Left lung (tissue), 10 donors: ENCODE results near the gene SPPL2B. TPM values are rescaled to one million over a fixed set of nuclear protein-coding genes. Genes with fewer than 3 reads are reported as not detected.
"Not testable (repeated sequence)": the region's sequence is repeated elsewhere in the genome, so short reads cannot be mapped to it uniquely, and the experiment has no call there.

Experiments
- ATAC-seq: fragments of 200-7000 bp; cut with Tn5 transposase; one replicate; pipeline ENCODE4 v1.9.1; 2020; ENCODE audit warnings: moderate library complexity
- DNase-seq, 4 donors: peaks; one replicate each; pipeline ENCODE4 v3.0.0-alpha.2; 2013 to 2020
- H3K27ac ChIP-seq, 2 donors: fragments of 200-600 bp; sonication (generic) in 1 of 2; one replicate each; pipeline versions ENCODE4 v1.5.0 to v1.8.0; 2020 to 2021
- H3K27me3 ChIP-seq, 2 donors: fragments of 200-600 bp; sonication (generic) in 1 of 2; one replicate each; pipeline versions ENCODE4 v1.5.0 to v1.8.0; 2020 to 2021
- H3K36me3 ChIP-seq, 2 donors: fragments of 200-600 bp; sonication (generic) in 1 of 2; one replicate each; pipeline versions ENCODE4 v1.5.0 to v1.8.0; 2020 to 2021
- H3K4me1 ChIP-seq, 2 donors: fragments of 200-600 bp; one replicate each; pipeline ENCODE4 v1.8.0; 2021
- H3K4me3 ChIP-seq, 2 donors: fragments of 200-600 bp; sonication (generic) in 1 of 2; one replicate each; pipeline versions ENCODE4 v1.5.0 to v1.8.0; 2020 to 2021; ENCODE audit warnings: mild to moderate bottlenecking in 1 of 2
- H3K9me3 ChIP-seq, 2 donors: fragments of 200-600 bp; sonication (generic) in 1 of 2; one replicate each; pipeline versions ENCODE4 v1.5.0 to v1.8.0; 2020 to 2021
- CTCF ChIP-seq, 2 donors: fragments of 200-600 bp; sonication (generic) in 1 of 2; IDR thresholded peaks; one replicate each; pipeline versions ENCODE4 v1.5.0 to v1.8.0; 2021; ENCODE audit warnings: antibody characterized with exemption in 2 of 2
- intact Hi-C, 2 donors: fragments of 100-400 bp; cut with DNase I; formaldehyde crosslinking; loops; one replicate each; pipeline versions ENCODE4 v1.11.2 to v1.14.2; 2022
- polyA plus RNA-seq, 6 donors: library from polyadenylated mRNA; unstranded; fragments of 120-200 nt; gene quantifications; one replicate each; pipeline ENCODE4 v1.2.1, GENCODE V29; 2013; ENCODE audit not compliant: insufficient read length in 6 of 6
- total RNA-seq, 2 donors: library from RNA; stranded (reverse); fragmentation: NEBNext Ultra II Directional; extraction: Animal tissue kit (Norgen Biotek cat#: 25700); gene quantifications; one replicate each; pipeline ENCODE4 v1.2.1, GENCODE V29; 2021
- donor health status: DM: no; HTN: yes; CAD: no.
- donor health status: DM: no; HTN: no; CAD: no.

Gene SPPL2B
- total and polyA plus RNA-seq, 8 donors = 47.5 to 106 (median 69.7) TPM

- intact Hi-C loops = no loop called here
- peak; percentile 90 for ATAC-seq
- peak; percentile 66 to 76 for TF ChIP-seq CTCF (IDR thresholded peaks at IDR 0.05)
- Histone ChIP-seq H3K9me3 (no peaks in the 10 kb centered on the region), H3K27ac (no peak overlapping the region), H3K4me1 (peaks cover 0 to 4% of the 10 kb centered on the region in 2 donors), H3K4me3 (no peak overlapping the region), H3K27me3 (peaks cover 0 to 28% of the 10 kb centered on the region in 2 donors), H3K36me3 (no peaks in the 10 kb centered on the region)
- DNase-seq = peak in 2 of 4 donors; percentile 37 to 58
Observed at GRCh38 chr19:2391118-2391725, 62.7 kb downstream of the SPPL2B start.

- peaks cover 0 to 27% of the 10 kb centered on the region in 2 donors for H3K27me3 ChIP-seq
- H3K36me3 ChIP-seq = no peaks in the 10 kb centered on the region
- no peaks in the 10 kb centered on the region for H3K9me3 ChIP-seq
- ATAC-seq (no peak), DNase-seq (no peak)
- no peak overlapping the region for H3K27ac ChIP-seq
- no peak for TF ChIP-seq CTCF (IDR thresholded peaks at IDR 0.05)
- peaks cover 0 to 4% of the 10 kb centered on the region in 2 donors for H3K4me1 ChIP-seq
- no peak overlapping the region for H3K4me3 ChIP-seq
- intact Hi-C loops = no loop called here
Observed at GRCh38 chr19:2392366-2392765, 63.9 kb downstream of the SPPL2B start.

- intact Hi-C loops, H3K4me1 ChIP-seq, H3K9me3 ChIP-seq, H3K36me3 ChIP-seq, H3K4me3 ChIP-seq, ATAC-seq, DNase-seq, H3K27ac ChIP-seq: not testable (repeated sequence)
- peaks cover 0 to 24% of the 10 kb centered on the region in 2 donors for H3K27me3 ChIP-seq
Observed at GRCh38 chr19:2392899-2393298, 64.4 kb downstream of the SPPL2B start.

GRCh38 chr19:2394054-2394441 is 65.6 kb downstream of the SPPL2B start:
- DNase-seq = no peak
- H3K27me3 ChIP-seq = peaks cover 0 to 24% of the 10 kb centered on the region in 2 donors
- ATAC-seq = no peak
- H3K4me1 ChIP-seq = peaks cover 0 to 4% of the 10 kb centered on the region in 2 donors
- H3K9me3 ChIP-seq = no peaks in the 10 kb centered on the region
- intact Hi-C loops = no loop called here
- no peak for TF ChIP-seq CTCF (IDR thresholded peaks at IDR 0.05)
- peak overlapping the region in 1 of 2 donors; percentile 14 for H3K4me3 ChIP-seq
- no peaks in the 10 kb centered on the region for H3K36me3 ChIP-seq
- peak overlapping the region in 1 of 2 donors; percentile 49 for H3K27ac ChIP-seq

GRCh38 chr19:2394442-2395292 is 66.2 kb downstream of the SPPL2B start:
- intact Hi-C loops = no loop called here
- ATAC-seq = peak; percentile 50
- Histone ChIP-seq H3K27me3 (peaks cover 0 to 19% of the 10 kb centered on the region in 2 donors), H3K4me3 (peak overlapping the region in 1 of 2 donors; percentile 14), H3K9me3 (no peaks in the 10 kb centered on the region), H3K36me3 (no peaks in the 10 kb centered on the region), H3K27ac (peak overlapping the region in 1 of 2 donors; percentile 49), H3K4me1 (peaks cover 0 to 4% of the 10 kb centered on the region in 2 donors)
- no peak for TF ChIP-seq CTCF (IDR thresholded peaks at IDR 0.05)
- no peak for DNase-seq

GRCh38 chr19:2395293-2395829 is 66.9 kb downstream of the SPPL2B start:
- H3K4me3 ChIP-seq, H3K27ac ChIP-seq, H3K4me1 ChIP-seq, intact Hi-C loops, H3K9me3 ChIP-seq, H3K36me3 ChIP-seq, ATAC-seq: not testable (repeated sequence)
- H3K27me3 ChIP-seq = peaks cover 0 to 15% of the 10 kb centered on the region in 2 donors
- peak in 1 of 4 donors; percentile 7 for DNase-seq

- H3K4me3 ChIP-seq, H3K27ac ChIP-seq, H3K9me3 ChIP-seq, intact Hi-C loops, ATAC-seq, DNase-seq, H3K36me3 ChIP-seq, H3K4me1 ChIP-seq: not testable (repeated sequence)
- peaks cover 0 to 15% of the 10 kb centered on the region in 2 donors for H3K27me3 ChIP-seq
Observed at GRCh38 chr19:2397173-2397572, 68.7 kb downstream of the SPPL2B start.
